Measurements from ENCODE around the gene OGT. TPM values are rescaled to one million over a fixed set of nuclear protein-coding genes. Genes with fewer than 3 reads are reported as not detected.

Gene OGT
- total RNA-seq, 4 donors from 2014 or later: 56.3 to 157 (median 67.0) TPM

GRCh38 chrX:71622032-71622575 is 89.2 kb downstream of the OGT start:
- H3K27ac ChIP-seq: peak overlapping the region; percentile 49 to 70 (median 62)
- DNase-seq: no peak
- no peak for TF ChIP-seq CTCF (IDR thresholded peaks at IDR 0.05)
- TF ChIP-seq POLR2A (IDR thresholded peaks at IDR 0.05): no peak
- H3K9me3 ChIP-seq: no peaks in the 10 kb centered on the region
- 82 to 84% methylated on average over 3 to 4 of the region's 9 CpGs for WGBS, 2 donors
- H3K36me3 ChIP-seq: no peaks in the 10 kb centered on the region
- intact Hi-C loops (cut with DNase I): no loop called here
- peaks cover 0 to 33% (median 12%) of the 10 kb centered on the region in 3 donors for H3K4me1 ChIP-seq
- no peak overlapping the region for H3K4me3 ChIP-seq
- H3K27me3 ChIP-seq: no peaks in the 10 kb centered on the region

GRCh38 chrX:71622576-71623450 is 89.9 kb downstream of the OGT start:
- WGBS, 2 donors: 32% methylated on average over 6 of the region's 13 CpGs; no CpG with 5 or more reads in 1 of the 2 donors
- TF ChIP-seq CTCF (IDR thresholded peaks at IDR 0.05): peak in 4 of 6 experiments; percentile 12 to 27 (median 20)
- no peak for TF ChIP-seq POLR2A (IDR thresholded peaks at IDR 0.05)
- H3K27me3 ChIP-seq: no peaks in the 10 kb centered on the region
- peak overlapping the region; percentile 49 to 70 (median 62) for H3K27ac ChIP-seq
- no peak for DNase-seq
- peaks cover 0 to 33% (median 12%) of the 10 kb centered on the region in 3 donors for H3K4me1 ChIP-seq
- intact Hi-C loops (cut with DNase I): no loop called here
- H3K9me3 ChIP-seq: no peaks in the 10 kb centered on the region
- no peak overlapping the region for H3K4me3 ChIP-seq
- no peaks in the 10 kb centered on the region for H3K36me3 ChIP-seq

GRCh38 chrX:71623714-71624113 is 90.8 kb downstream of the OGT start:
- TF ChIP-seq CTCF (IDR thresholded peaks at IDR 0.05) (no peak), POLR2A (IDR thresholded peaks at IDR 0.05) (no peak)
- no peaks in the 10 kb centered on the region for H3K36me3 ChIP-seq
- DNase-seq: no peak
- no peak overlapping the region for H3K4me3 ChIP-seq
- intact Hi-C loops (cut with DNase I): no loop called here
- peaks cover 0 to 33% (median 12%) of the 10 kb centered on the region in 3 donors for H3K4me1 ChIP-seq
- WGBS, 2 donors: 87 to 100% methylated on average over 1 to 3 of the region's 3 CpGs
- no peaks in the 10 kb centered on the region for H3K27me3 ChIP-seq
- no peaks in the 10 kb centered on the region for H3K9me3 ChIP-seq
- H3K27ac ChIP-seq: peak overlapping the region in 2 of 4 donors; percentile 63 to 70

- no peak overlapping the region for H3K4me3 ChIP-seq
- H3K9me3 ChIP-seq: no peaks in the 10 kb centered on the region
- H3K27ac ChIP-seq: no peak overlapping the region
- H3K36me3 ChIP-seq: no peaks in the 10 kb centered on the region
- TF ChIP-seq CTCF (IDR thresholded peaks at IDR 0.05) (no peak), POLR2A (IDR thresholded peaks at IDR 0.05) (no peak)
- 84 to 92% methylated on average over 5 of the region's 5 CpGs for WGBS, 2 donors
- H3K4me1 ChIP-seq: peaks cover 0 to 33% (median 12%) of the 10 kb centered on the region in 3 donors
- intact Hi-C loops (cut with DNase I): no loop called here
- H3K27me3 ChIP-seq: no peaks in the 10 kb centered on the region
- no peak for DNase-seq
Observed at GRCh38 chrX:71625471-71625870, 92.6 kb downstream of the OGT start.

Small RNA genes lying within 50 kb of the gene (small RNA-seq; reads per million reads assigned to genes)
- gene RF00019: 0 reads per million in 4 donors

Other genes with a start within 250 kb of the OGT start
- 100 to 1,000 TPM; 126 to 227 (median 187) TPM for gene NONO, start 249.5 kb upstream of the OGT start, total RNA-seq
- 1 to 10 TPM; 1.9 to 3.9 (median 2.2) TPM for gene ITGB1BP2, start 231.4 kb upstream of the OGT start, total RNA-seq
- gene TAF1, start 166.7 kb upstream of the OGT start, total RNA-seq: 10 to 100 TPM; 18.6 to 54.2 (median 22.6) TPM
- 1 to 10 TPM in 2 of 4 donors, under 1 TPM in 2; 0.35 to 3.1 (median 0.84) TPM for gene GCNA, start 45.3 kb downstream of the OGT start, total RNA-seq
- gene CXCR3, start 85.4 kb downstream of the OGT start, total RNA-seq: 1 to 10 TPM in 1 of 4 donors, not detected in 3; 1.3 TPM
- gene CXorf49, start 185.2 kb downstream of the OGT start, total RNA-seq: not detected
- gene CXorf49B, start 230.2 kb downstream of the OGT start, total RNA-seq: not detected

Measured in esophagus squamous epithelium (tissue), 5 donors.